NCI-H1092 treated with DMSO at 0.1 percent for 48 hours (cell line): ENCODE results near the gene MAGEA2B.
"Not testable (repeated sequence)": the region's sequence is repeated elsewhere in the genome, so short reads cannot be mapped to it uniquely, and the experiment has no call there.

ENCODE experiments used
- DNase-seq: peaks from one replicate; lab custom pipeline; 2025; lab: John Stamatoyannopoulos, UW

The MAGEA2B gene

DNA sequence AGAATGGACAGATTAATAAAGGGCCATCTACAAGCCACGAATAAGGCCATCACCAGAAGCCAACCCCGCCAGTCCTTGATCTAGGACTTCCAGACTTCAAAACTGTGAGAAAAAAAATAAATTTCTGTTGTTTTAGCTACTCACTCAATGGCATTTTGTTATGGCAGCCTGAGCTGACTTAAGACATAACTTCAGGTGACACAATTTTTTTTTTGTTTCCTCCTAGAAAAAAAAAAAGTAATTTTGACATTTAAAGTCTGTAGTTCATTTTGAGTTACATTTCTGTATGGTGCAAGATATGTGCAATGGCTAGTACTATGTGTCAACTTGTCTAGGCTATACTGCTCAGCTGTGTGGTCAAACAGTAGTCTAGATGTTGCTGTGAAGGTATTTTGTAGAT, 44.5 kb downstream of the MAGEA2B start, which contains the start of gene CSAG3:
Gene CSAG3 (plus strand): TSS at position 301 of the 400 bp plus-strand sequence.
- not testable (repeated sequence) for DNase-seq

DNA sequence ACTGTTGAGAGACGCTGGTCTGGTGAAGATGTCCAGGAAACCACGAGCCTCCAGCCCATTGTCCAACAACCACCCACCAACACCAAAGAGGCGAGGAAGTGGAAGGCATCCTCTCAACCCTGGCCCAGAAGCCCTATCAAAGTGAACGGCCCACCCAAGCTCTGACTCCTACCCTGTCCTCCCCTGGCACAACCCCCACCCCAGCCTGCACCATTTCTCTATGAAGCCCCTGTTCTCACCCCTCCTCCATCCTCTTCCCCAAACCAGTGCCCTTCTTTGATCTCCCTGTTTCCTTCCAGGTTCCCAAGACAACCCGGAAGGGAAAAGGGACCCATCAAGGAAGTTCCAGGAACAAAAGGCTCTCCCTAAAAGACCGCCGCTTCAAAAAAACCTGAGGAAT, 45.1 kb downstream of the MAGEA2B start:
- DNase-seq, result not testable (repeated sequence)

DNA sequence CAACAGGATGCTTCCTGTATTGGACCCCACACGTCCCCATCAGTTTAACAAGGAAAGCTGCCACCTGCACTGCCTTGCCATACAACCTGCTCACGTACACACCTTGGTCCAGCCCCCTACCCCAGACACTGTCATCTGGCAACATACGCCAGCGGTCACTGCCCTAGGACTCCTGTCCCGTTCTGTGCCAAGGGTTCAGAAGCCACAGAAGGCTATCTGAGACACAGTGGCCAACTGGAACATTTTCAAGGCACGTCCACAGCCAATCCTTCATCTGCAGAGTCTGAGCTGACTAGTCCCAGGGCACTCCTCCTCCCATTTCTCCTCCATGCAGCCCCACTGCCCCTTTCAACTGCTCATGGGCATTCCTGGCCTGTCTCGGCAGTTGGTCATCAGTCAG, 47.2 kb downstream of the MAGEA2B start:
- not testable (repeated sequence) for DNase-seq

DNA sequence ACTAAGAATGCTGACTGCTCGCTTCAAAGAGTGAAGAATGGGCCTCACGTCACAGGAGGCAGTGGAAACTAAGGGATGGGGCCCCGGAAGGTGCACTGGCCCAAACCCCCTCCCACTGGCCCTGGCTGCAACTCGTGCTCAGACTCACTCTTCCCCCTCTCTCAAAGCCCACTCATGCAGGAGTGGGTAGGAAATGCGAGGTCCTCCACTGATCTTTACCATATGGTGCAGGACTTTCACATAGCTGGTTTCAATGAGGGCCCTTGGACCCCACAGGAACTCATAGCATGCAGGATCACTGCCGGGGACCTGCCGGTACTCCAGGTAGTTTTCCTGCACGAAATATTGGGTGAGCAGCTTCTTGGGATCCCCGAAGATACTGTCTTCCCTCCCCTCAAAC, 52.1 kb downstream of the MAGEA2B start:
- not testable (repeated sequence) for DNase-seq
